Stimulated activated CD8-positive, alpha-beta memory T cell treated with anti-CD3 and anti-CD28 coated beads, Interleukin-4, amount 100 ng/mL, for 1 hour (primary cell): ENCODE results near the gene CENPN.

Experiments
- DNase-seq, 2 donors: peaks; one replicate each; pipeline ENCODE4 v3.0.0-alpha.2; 2020; ENCODE audit warnings: low read depth in 2 of 2, low spot score in 1 of 2

The CENPN gene

GRCh38 chr16:80990978-80991377, 16.0 kb upstream of the CENPN start:
- no peak for DNase-seq

GRCh38 chr16:80991792-80992430, 15.1 kb upstream of the CENPN start:
- DNase-seq, result no peak

GRCh38 chr16:80992676-80993293, 14.2 kb upstream of the CENPN start:
- no peak for DNase-seq

- DNase-seq, result no peak
Observed at GRCh38 chr16:80993307-80993706, 13.7 kb upstream of the CENPN start.

GRCh38 chr16:80993834-80994233, 13.2 kb upstream of the CENPN start:
- DNase-seq, result no peak

GRCh38 chr16:80994451-80994850, 12.6 kb upstream of the CENPN start:
- no peak for DNase-seq

- DNase-seq, result no peak
Observed at GRCh38 chr16:80996688-80997138, 10.3 kb upstream of the CENPN start.

- DNase-seq, result no peak
Observed at GRCh38 chr16:80997139-80997798, 9.7 kb upstream of the CENPN start.

GRCh38 chr16:80997964-80998620, 8.9 kb upstream of the CENPN start:
- DNase-seq, result no peak

GRCh38 chr16:81000873-81001272, 6.1 kb upstream of the CENPN start:
- DNase-seq, result no peak

- no peak for DNase-seq
Observed at GRCh38 chr16:81001330-81001729, 5.7 kb upstream of the CENPN start.

GRCh38 chr16:81003064-81003463, 4.0 kb upstream of the CENPN start:
- DNase-seq, result no peak

GRCh38 chr16:81003610-81004460, 3.2 kb upstream of the CENPN start:
- DNase-seq, result no peak

- no peak for DNase-seq
Observed at GRCh38 chr16:81004646-81005353, 2.2 kb upstream of the CENPN start.

GRCh38 chr16:81005610-81006161, 1.3 kb upstream of the CENPN start:
- no peak for DNase-seq

GRCh38 chr16:81006211-81006812, 702 bp upstream of the CENPN start:
- peak; percentile 39 to 45 for DNase-seq

GRCh38 chr16:81008505-81008789, 1.4 kb downstream of the CENPN start:
- no peak for DNase-seq

GRCh38 chr16:81012974-81013373, 6.0 kb downstream of the CENPN start:
- no peak for DNase-seq

- DNase-seq, result no peak
Observed at GRCh38 chr16:81014672-81015071, 7.7 kb downstream of the CENPN start.

GRCh38 chr16:81018496-81018895, 11.5 kb downstream of the CENPN start:
- no peak for DNase-seq
